Suprapubic skin (tissue), 3 donors: ENCODE measurements around the gene GRB14.

Experiments used
- CTCF ChIP-seq, 2 donors: fragments of 200-600 bp in 1 of 2; fragments of 450-650 bp in 1 of 2; sonication (generic) in 1 of 2; IDR thresholded peaks; one replicate each; pipeline ENCODE4 v1.5.1; 2016 to 2019; ENCODE audit warnings: antibody characterized with exemption in 2 of 2, mild to moderate bottlenecking in 1 of 2, moderate library complexity in 1 of 2
- POLR2A ChIP-seq, 2 donors: fragments of 450-650 bp; IDR thresholded peaks; one replicate each; pipeline ENCODE4 v1.6.1; 2017; ENCODE audit warnings: antibody characterized with exemption in 2 of 2, mild to moderate bottlenecking in 2 of 2, moderate library complexity in 2 of 2

- TF ChIP-seq POLR2A (IDR thresholded peaks at IDR 0.05) (no peak), CTCF (IDR thresholded peaks at IDR 0.05) (no peak)
These were observed 164.7 kb downstream of the GRB14 start for GRCh38 chr2:164456619-164457018.
